SK-N-DZ (cell line): ENCODE measurements around the gene KRTAP21-1. TPM values are rescaled to one million over a fixed set of nuclear protein-coding genes. Genes with fewer than 3 reads are reported as not detected.
"Not testable (repeated sequence)": the region's sequence is repeated elsewhere in the genome, so short reads cannot be mapped to it uniquely, and the experiment has no call there.

Source experiments
- DNase-seq: peaks from one replicate; pipeline ENCODE4 v3.0.0-alpha.2; 2015; ENCODE audit warnings: low spot score
- polyA plus RNA-seq, 2 experiments: library from polyadenylated mRNA; depleted of rRNA; stranded (reverse); fragments of >200 nt; gene quantifications; 2 replicates each; pipeline ENCODE4 v1.2.3, GENCODE V29; 2014

KRTAP21-1 gene
- polyA plus RNA-seq (2014; cell fraction: cytosol; rRNA removed): not detected in 2 replicates
- not detected in 2 replicates for polyA plus RNA-seq (2014; cell fraction: nucleus; rRNA removed)

DNA sequence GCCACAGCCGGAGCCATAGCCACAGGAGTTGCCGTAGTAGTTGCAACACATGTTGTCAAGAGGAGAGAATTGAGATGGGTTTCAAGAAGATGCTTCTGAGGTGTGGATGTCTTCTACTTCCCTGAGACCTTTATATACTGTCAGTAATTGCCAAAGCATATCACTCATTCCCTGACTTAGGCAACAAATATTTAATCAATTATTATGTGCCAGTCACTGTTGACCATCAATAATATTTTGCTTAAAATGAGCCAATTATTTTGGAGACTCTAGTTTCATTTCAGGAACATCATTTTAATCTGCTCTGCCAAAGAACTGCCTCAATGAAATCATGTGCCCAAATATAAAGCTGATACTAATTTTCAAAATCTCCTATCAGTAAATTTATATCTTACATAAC, at the start of gene KRTAP21-1:
KRTAP21-1 (minus strand) TSS at position 101 of the 400 bp plus-strand sequence; CDS start at position 51, 50 bp downstream.
- DNase-seq: not testable (repeated sequence)

DNA sequence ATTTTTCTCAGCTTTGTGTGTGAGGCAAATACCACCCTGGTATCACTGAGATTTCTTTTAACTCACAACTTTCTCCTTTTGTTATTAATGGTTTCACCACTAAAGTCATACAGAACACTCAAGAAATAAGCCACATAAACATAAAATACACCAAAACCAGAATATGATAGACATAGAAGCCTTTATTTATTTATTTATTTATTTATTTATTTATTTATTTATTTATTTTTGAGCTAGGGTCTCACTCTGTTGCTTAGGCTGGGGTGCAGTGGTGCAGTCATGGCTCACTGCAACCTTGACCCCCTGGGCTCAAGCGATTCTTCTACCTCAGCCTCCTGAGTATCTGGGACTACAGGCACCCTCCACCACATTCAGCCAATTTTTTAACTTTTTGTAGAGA, 45.4 kb upstream of the KRTAP21-1 start:
- DNase-seq: no peak

DNA sequence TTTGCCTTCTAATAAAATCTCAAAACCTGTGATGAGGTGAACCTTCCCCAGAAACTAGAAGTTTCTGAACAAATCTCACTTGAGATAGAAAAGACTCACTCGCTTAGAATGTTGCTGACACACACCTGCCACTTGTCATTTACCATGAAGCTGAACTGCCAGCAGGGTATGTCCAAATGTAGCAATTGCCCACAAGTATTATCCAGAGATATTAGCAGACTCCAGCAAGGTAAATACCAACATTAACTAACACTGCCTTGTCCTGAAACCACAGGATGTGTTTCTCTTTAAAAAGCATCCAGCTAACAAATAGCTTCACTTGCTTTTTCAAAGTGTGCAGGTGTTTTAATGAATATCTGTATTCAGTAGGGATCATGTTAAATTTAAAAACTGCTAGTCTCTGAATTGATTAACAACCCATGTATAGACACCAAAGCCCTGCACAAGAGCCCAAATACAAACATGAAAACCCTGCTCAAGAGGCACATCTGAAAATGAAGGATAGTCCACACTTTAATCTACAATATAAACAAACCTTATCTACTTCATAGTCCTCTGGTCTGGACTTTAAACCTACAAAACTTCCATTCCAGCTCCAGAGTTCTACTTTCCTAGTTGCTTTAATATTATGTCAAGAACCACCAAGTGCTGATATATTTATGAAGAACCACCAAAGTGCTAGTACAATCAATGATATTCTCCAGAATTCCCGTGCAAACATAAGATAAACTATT, 38.5 kb upstream of the KRTAP21-1 start:
- no peak for DNase-seq

DNA sequence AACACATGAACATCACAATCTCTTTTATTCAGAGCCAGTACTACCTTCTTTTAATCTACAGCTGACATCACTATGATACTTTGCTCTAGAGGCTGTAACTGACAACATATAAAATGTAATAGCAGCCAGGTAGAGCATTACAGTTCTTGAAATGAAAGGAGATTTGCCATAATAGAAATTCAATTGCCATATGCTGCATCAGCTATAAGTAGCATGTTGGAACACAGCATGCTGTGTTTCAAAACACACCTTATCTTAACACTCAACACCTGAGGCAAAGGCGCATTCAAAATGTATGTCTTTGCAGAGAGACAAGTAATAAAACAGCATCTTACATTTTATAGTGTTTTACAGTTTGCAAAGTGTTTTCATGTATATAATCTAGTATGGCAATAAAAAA, 24.0 kb upstream of the KRTAP21-1 start:
- no peak for DNase-seq

DNA sequence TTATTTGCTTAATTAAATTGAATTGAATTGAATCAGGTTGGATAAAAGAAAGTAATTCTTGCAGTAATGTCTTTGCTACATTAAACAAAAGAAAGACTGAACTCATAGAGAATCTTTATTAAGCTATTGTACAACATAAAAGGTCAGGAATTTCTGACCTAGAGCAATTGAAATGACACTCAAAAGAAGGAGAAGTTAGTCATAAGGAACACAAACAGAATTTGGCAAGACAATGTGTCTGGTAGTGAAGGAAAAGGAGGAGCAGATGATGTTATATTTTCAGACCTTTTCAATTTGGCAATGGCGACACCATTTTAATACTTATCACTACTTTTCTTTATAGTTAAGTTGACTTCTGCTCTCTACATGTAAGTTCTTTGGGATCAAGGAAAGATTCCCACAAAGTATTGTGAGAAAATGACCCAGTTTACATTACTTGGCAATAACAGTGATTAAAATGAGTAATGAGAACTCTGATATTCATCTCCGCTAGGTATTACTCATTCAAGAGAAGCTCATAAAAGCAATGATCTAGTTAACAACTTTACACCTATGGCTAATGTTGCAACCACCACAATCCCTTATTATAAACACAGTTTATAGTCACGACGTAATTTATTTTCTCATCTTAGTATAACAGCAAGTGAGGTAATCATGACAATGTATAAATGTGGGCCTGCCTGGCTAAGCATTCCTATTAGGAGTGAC, 14.7 kb upstream of the KRTAP21-1 start:
- DNase-seq: no peak

DNA sequence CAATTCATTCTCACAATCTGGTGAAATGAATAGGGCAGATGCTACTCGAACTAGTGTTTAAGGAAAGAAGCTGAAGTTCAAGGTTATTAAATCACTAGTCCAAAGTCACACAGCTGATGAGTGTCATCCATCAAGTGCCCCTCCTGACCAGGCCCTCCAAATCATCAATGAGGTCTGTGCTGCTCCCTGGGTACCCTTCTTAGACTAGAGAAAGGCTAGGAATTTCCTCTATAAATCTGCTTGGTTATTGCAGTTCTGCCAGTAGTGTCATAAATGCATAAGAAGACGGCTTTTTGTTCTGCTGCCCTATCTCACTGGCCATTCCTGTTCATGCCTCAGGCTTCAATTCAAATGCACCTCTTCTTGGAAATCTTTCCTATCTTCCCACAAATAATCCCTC, 5.5 kb upstream of the KRTAP21-1 start:
- no peak for DNase-seq

DNA sequence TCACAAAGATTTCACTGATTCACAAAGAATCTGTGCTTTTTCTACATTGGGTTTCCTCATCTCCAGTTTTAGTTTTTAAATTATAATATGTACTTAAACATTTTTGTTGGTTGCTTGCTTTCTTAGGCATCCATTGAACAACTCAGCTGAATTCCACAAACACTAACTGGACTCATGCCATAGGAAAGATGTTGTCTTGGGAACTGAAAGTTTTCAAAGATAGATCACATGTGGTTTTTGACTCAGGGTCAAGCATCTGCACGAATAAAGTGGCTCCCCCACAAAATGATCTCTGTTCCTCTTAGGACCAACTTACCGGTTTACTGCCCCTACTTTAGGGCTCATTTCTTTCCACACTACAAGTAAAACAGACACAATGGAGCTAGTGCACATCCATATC, 3.1 kb upstream of the KRTAP21-1 start:
- DNase-seq: no peak

DNA sequence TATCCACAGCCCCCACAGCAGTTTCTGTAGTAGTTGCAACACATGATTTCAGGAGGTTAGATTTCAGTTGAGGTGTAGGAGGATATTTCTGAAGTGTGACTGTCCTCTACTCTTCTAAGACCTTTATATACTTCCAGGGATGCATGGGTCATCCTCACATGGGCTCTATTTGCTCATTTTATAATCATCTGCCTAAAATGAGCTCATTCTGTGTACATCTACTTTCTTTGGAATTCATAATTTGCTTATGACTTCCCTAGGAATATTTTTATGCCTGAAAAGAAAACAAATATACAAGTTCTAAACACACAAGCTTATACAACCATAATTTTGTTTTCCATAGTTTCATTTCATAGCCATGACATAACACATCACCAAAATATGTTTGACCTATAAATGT, 8.1 kb downstream of the KRTAP21-1 start, which contains the start of gene KRTAP21-2:
KRTAP21-2 (minus strand) TSS at position 101 of the 400 bp plus-strand sequence; CDS start at position 44, 57 bp downstream.
- DNase-seq: no peak

DNA sequence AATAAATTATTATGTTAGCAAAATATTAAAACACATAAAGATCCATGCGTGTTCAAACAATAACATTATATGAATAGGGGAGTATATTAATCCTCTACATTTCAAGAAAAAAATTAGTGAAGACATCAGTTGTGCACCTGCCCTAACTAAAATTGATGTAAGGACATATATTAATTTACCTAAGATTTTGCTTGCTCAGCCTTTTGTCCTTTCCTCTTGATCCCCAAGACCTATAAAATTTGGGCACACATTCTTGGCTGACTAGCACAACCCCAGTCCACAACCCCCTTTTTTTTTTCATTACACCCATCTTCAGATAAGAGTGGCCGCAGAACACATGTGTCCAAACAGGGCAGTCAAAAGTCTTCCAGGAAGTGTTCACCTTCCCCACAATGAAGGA, 14.8 kb downstream of the KRTAP21-1 start:
- DNase-seq: no peak

DNA sequence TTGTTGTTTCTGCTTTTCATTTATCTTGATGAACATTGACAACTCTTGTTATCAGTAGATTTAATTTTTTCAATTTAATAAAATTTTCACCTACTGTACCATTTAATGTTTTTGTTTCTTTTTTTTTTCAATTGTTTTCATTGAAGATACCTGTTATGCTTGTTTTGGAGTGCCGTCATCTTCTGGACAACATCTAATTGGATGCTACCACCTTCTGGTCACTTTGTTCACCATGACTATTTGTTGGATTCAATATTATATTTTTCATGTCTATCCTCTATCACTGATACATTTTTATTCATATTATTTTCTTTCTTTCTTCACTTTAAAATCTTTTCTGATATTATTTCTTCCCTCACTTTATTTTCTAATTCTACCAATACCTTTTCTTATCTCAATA, 22.2 kb downstream of the KRTAP21-1 start:
- no peak for DNase-seq

DNA sequence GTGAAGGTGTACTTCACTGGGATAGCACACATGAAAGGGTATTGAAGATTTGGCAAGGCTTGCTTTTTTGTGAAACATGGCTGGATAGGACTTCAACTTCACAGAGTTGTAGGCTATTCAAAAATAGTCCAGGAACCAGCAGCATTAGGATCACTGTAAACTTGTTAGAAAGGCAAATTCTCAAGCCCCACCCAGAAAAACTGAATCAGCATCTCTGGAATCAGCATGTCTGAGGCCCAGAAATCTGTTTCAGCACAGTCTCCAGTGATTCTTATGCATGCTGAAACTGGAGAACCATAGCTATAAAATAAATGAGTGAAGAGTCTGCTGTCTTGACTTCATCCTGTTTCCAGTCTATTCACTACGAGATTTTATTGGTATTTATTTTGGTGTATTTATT, 28.5 kb downstream of the KRTAP21-1 start:
- DNase-seq: no peak

DNA sequence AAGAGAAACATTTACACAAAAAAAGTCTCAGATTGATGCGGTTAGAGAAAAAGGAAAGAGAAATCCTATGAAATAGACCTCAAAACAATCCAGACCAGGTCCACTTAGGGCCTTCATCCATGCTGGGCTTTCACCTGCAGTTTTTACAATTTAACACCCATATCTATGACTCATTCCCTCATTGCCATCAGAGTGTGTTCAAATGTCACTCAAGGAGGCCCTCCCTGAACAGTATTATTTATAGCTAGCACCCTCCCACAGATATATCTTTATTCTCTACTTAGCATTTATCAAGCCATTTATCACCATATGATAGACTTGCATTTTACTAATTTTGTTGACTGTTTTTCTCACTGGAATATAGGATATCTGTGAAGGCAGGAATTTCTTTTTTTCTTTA, 35.8 kb downstream of the KRTAP21-1 start:
- no peak for DNase-seq

DNA sequence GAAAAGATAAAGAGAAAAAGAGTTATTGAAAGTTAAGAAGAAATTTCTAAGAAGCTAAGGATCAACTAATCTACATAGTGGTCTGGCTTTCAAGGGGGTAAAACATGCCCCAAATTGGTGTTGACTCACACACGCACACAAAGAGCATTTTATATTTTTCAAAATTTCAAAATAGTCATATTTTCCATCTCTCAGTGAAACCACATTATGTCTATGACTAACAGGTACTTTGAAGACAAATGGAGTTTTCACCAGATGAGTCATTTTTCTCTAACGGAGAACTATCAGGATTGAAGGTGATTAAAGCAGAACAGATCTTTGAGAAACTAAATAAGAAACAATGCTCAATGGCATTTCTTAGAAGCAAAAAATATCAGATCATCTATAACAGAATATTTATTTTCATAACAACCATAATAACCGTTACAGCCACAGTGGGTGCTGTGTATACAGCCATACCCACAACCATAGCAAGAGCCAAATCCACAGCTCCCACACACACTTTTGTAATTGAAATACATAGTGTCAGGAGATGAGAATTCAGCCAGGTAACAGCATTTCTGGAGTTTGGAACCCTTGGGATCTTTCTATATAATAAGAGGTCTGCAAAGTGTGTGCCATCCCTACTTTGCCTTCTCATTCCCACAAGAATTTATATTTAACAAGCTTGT, 36.9 kb downstream of the KRTAP21-1 start, which contains the start of gene KRTAP21-3:
KRTAP21-3 (minus strand) TSS at position 539 of the 671 bp plus-strand sequence; CDS start at position 521, 18 bp downstream.
- no peak for DNase-seq

DNA sequence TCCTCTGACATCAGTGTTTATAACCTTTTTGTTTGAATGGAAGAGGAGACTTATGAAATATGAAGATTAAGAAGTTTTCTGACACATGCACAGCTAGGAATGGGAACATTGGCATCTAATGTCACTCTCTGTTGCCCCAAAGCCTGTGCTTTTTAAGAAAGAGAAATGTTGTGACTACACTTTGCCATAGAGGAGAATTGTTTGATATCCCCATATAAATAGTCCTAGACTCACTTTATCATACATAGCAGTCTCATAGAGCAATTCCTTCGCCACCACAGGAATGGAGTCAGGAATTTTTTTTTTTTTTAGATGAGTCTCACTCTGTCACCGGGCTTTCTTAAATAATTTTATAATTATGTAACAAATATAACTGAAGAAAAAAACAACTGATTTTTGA, 38.1 kb downstream of the KRTAP21-1 start:
- no peak for DNase-seq

DNA sequence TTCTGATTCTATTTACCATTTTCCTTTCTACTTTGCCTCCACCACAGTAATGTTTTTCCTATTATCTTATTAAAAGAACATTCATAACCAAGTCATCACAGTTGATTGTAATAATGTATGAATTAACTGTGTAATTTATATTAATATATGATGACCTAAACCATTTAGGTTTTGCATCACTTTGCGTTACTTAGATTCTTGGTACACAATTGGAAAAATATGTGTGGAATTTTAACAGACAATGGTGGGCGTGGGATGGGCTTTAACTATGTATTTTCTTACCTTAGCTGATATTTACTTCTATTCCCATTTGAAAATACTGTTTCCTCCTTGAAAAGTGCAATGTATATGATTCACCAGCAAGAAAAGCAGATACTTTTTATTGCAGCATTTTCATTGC, 40.3 kb downstream of the KRTAP21-1 start:
- DNase-seq: no peak

DNA sequence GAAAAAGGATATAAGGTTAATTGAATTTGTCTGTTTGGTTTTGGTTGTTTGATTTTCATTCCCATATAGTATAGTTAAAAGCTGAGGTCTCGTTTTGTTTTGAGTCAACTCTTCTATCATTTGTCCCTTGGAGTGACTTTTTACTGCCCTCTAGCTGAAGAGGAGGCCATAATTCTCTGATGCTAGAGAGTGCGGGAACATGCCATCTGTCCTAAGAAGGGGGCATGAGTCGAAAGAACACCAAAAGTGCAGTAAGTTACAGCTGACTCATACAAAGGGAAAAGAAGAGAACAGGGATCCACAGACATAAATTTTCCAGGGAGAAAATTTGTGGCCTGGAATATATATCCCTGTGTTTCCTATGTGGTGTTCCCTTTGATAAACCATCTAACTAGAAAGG, 40.8 kb downstream of the KRTAP21-1 start:
- no peak for DNase-seq

DNA sequence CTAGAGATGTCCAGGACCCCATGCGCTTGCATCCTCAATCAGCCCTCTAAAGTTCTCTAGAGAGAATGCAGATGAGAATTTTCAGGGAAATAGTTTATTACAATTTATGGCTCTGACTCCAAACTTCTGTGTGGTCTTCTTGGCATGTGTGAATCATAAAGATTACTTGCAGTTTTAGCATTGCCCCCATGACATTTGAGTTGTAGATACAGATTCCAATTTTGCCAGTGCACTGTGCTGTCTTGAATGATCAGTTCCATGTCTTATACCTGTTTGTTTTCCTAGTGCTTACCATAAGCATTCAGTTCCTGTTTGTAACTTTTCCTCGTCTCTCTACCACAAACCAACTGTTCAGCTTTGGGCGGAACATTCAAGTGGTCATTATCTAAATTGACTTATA, 41.5 kb downstream of the KRTAP21-1 start:
- no peak for DNase-seq

DNA sequence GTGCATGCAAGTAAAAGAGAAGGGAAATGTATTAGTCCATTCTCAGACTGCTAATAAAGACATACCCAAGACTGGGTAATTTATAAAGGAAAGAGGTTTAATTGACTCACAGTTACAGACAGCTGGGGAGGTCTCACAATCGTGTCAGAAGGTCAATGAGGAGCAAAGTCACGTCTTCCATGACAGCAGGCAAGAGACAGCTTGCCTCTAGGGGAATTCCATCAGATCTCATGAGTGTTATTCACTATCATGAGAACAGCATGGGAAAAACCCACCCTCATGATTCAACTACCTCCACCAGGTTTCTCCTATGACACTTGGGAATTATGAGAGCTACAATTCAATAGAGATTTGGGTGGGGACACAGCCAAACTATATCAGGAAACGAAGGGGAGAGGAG, 44.7 kb downstream of the KRTAP21-1 start:
- DNase-seq: no peak

DNA sequence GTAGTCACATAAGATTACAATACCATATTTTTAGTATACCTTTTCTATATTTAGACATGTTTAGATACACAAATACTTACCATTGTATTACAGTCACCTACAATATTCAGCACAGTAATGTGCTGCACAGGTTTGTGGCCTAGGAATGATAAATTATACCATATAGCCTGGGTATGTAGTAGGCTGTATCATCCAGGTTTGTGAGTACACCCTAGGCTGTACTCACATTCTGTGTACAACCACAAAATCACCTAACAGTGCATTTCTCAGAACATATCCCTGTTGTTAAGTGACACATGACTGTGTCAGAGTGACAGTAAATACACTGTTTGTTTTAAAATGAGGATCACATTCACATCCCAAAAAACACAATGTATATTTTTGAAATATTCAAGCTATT, 47.8 kb downstream of the KRTAP21-1 start:
- no peak for DNase-seq
